Measurements from ENCODE around the gene RPL36AL.
"Not testable (repeated sequence)": the region's sequence is repeated elsewhere in the genome, so short reads cannot be mapped to it uniquely, and the experiment has no call there.

Gene RPL36AL

DNA sequence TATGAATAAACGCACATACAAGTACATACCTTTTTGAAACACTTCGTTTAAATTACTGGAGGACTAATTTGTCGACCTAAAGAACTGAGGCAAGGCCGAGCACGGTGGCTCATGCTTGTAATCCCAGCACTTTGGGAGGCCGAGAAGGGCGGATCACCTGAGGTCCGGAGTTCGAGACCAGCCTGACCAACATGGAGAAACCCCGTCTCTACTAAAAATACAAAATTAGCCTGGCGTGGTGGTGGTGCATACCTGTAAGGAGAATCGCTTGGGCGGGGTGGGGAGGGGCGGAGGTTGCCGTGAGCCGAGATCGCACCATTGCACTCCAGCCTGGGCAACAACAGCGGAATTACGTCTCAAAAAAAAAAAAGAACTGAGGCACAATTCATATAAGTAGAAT, 1.2 kb downstream of the RPL36AL start:
- DNase-seq: not testable (repeated sequence)

DNA sequence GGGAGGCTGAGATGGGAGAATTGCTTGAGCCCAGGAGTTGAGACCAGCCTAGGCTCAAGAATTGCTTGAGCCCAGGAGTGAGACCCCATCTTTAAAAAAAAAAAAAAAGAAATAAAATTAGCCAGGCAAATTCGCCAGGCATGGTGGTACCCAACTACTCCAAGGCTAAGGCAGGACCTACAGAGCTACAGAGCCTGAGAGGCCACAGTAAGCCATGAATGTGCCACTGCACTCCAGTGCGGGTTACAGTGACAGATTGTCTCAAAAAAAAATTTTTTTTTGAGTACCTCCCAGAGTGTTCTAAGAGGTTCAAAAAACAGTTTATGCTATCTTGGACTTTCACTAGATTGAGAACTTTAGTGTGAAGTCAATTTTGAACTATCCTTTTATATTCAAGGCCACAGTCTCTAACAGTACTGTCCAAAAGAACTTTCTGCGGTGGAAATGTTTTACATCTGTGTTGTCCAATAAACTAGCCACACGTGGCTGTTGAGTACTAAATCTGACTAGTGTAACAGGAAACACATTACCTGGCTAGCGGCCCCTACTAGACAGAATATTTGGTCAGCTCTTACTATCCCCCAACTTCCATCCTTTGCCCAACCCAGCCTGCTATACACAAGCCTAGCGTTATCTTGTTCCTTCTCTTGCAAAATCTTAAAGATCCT, 2.4 kb downstream of the RPL36AL start:
- DNase-seq: no peak

DNA sequence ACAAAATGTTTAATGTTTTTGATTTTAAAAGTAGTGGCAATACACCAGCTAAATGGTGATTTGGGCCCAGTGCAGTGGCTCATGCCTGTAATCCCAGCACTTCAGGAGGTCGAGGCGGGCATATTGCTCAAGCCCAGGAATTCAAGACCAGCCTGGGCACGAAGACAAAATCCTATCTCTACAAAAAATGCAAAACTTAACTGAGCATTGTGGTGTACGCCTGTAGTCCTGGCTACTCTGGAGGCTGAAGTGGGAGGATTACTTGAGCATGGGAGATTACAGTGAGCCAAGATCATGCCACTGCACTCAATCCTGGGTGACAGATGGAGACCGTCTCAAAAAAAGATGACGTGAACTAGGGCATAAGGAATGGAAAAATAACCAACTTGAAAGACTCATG, 4.7 kb downstream of the RPL36AL start:
- no peak for DNase-seq

DNA sequence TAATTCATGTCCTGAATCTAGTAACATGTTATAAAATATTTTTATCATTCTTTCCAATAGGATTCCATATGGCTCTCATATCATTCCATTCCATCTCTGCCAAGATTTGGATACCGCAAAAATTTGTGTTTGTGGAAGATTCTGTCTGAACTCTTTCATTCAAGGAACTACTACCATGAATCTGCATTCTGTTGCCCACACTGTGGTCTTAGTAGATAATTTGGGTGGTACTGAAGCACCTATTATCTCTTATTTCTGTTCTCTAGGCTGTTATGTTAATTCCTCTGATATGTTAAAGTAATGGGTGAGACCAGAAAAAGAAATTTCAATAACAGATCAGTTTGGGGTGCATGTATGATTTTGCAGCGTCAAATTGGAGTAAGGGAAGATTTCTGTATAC, 6.2 kb downstream of the RPL36AL start:
- no peak for DNase-seq

DNA sequence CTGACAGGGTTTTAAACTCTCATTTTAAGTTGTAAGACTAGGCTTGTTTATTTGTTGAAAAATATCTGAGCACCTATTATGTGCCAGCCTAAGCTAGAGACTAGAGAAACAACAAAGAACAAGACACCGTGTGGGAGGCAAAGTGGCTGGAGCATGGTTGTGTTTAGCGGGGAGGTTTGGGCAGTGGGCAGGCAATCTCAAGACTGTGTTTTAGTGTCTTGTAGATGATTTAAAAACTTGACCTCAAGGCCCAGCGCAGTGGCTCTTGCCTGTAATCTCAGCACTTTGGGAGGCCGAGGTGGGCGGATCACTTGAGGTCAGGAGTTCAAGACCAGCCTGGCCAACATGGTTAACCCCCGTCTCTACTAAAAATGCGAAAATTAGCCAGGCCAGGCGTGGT, 7.8 kb downstream of the RPL36AL start:
- DNase-seq: no peak

DNA sequence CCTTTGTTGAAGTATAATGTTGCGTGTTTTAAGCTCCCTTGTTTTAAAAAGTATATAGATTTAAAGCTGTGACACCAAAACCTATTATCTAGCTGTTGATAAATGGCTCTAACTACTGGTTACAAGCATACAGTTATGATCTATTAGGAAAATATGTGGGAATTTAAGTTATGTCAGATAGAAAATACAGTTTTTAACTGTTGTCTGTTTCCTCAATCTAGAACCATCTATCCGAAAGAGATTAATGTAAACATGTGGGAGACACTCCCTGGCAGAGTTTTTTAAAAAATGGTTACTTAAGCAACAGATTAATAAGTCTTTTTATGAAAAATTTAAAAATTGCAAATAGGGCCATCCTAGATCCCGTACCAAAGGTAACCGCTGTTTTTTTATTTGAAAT, 8.2 kb downstream of the RPL36AL start:
- no peak for DNase-seq

DNA sequence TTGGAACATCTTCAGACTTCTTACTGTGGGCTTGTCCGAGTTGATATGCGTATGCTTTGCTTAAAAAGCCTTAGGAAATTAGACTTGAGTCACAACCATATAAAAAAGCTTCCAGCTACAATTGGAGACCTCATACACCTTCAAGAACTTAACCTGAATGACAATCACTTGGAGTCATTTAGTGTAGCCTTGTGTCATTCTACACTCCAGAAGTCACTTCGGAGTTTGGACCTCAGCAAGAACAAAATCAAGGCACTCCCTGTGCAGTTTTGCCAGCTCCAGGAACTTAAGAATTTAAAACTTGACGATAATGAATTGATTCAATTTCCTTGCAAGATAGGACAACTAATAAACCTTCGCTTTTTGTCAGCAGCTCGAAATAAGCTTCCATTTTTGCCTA, 12.8 kb downstream of the RPL36AL start:
- no peak for DNase-seq

DNA sequence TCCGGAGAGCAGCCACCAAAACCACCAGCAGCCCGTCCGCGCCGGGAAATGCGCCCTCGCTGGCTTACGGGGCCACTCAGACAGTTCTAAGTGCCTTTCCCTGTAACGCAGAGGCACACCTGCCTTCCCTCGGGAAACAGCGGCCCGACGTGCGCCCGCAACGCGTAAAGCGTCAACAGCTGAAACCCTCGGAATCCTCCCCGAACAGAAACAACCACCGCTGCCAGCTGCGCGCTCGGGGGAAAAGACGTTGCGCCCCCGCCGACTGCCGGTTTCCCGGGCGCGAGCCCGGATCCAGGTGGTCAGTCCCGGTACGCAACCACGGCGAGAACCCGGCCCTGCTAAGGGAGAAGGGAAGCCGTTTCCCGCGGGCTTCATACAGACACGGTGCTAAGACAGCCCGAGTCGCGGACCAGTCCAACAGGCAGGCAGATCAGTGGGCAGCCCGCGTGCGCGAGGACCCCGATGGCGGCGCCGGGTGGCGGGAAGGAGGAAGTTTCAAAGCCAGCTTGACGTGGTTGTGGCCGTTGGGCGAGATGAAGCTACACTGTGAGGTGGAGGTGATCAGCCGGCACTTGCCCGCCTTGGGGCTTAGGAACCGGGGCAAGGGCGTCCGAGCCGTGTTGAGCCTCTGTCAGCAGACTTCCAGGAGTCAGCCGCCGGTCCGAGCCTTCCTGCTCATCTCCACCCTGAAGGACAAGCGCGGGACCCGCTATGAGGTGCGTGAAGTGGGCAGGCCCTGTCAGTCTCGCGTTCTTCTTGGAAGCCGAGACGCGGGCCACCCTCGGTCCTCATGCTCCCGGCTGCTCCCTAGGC, 21.7 kb downstream of the RPL36AL start, which contains the start of gene LRR1:
TSS of gene LRR1 (plus strand) at position 456 of the 816 bp plus-strand sequence. CDS start at position 537, 81 bp downstream.
- peak; percentile 86 for DNase-seq

DNA sequence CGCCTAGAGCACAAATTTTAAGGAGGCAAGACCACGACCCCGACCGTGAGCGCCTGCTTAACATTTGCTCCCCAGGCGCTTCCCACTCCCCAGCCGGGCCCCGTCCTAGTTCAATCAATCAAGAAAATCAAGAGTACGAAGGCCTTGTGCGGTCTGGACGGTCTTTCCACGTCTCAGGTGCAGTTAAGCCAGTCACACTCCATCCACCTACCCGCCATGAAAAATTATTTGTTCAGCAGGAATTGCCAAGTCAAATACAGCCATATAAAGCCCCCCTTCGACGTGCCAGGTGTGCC, 22.3 kb downstream of the RPL36AL start:
- DNase-seq: peak; percentile 20

DNA sequence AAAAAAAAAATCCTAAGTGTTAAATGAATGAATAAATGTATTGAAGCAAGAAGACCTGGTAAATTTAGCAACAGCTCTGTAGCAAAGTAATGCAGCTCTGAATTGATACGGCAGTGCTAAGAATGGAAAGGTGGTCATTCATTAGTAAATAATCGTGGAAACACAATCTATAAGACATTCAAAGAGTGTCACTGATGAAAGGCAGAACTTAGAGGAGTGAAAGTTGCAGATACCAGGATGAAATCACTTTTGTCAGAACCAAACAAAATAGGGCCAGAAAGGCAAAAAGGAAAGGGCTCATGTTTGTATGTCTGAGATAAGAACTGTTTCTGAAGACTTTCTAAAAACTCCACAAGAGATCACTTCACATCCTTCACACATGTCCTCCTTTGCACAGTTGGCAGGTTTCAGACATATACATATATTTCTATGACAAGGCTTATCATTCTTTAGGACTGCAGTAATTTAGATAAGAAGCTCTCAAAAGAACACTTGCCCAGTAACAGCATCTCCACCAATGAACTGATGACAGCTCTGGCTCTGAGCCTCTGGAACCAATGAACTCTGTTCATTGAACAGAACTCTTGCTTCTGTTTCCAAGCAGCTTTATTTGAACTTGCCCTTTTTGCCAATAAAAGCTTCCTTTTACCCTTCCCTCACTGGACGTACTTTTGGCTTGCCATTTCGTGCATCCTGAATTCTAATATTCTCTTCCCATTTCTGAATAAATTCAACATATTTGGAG, 25.9 kb downstream of the RPL36AL start:
- no peak for DNase-seq

DNA sequence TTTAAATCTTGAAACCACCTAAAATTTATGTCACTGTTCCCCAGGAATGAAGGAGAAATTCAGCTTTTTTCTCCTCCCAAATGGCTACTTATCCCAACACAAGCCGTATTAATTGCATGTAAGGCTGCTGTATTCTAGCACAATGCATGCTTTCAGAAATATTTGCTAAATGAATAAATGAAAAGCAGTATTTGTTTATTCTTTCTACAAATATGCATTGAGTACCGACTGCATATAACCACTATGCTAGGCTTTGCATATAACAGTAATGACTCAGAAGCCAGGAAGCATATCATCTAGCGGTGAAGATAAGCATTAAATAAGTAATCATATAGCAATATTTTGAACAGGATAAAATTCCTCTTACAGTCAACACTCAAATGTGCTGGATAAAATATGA, 27.4 kb downstream of the RPL36AL start:
- no peak for DNase-seq

DNA sequence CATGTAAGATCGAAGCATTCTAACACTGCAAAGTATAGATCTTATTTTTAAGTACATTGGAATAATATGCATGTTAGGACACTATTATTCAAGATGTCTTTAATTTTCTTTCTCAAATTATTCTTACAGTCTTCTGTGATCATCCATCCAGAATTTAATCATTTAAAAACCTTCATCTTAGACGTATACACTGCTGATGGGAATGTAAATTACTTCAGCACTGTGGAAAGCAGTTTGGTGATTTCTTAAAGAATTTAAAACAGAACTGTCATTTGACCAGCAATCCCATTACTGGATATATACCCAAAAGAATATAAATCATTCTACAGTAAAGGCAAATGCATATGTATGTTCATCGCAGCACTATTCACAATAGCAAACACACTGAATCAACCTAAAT, 31.0 kb downstream of the RPL36AL start:
- DNase-seq: no peak

DNA sequence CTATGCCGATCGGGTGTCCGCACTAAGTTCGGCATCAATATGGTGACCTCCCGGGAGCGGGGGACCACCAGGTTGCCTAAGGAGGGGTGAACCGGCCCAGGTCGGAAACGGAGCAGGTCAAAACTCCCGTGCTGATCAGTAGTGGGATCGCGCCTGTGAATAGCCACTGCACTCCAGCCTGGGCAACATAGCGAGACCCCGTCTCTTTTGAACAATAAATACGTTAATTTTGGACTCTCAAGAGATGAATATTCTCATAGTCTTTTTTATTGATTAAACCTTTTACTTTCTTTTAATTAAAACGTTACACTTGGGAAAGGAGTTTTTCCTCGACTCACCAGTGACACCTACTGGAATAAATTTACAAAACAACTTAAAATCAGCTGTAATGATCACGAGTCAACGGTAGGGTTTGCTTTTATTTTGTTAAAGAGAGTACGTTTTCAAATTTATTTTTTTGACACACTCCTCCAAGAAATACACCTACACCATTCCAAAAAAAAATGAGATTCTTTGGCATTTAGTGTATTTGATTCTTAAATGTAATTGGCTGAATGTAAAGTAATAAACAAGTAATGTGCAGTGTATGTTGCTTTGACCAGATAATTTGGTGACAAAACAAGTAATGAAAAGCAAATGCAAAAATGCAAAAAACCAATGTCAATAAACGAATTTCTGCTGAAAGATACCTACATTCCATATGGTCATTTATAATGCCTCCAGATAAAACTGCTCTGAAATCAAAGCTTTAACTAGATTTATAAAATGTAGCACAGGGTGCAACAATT, 33.6 kb downstream of the RPL36AL start:
- DNase-seq: peak; percentile 59

DNA sequence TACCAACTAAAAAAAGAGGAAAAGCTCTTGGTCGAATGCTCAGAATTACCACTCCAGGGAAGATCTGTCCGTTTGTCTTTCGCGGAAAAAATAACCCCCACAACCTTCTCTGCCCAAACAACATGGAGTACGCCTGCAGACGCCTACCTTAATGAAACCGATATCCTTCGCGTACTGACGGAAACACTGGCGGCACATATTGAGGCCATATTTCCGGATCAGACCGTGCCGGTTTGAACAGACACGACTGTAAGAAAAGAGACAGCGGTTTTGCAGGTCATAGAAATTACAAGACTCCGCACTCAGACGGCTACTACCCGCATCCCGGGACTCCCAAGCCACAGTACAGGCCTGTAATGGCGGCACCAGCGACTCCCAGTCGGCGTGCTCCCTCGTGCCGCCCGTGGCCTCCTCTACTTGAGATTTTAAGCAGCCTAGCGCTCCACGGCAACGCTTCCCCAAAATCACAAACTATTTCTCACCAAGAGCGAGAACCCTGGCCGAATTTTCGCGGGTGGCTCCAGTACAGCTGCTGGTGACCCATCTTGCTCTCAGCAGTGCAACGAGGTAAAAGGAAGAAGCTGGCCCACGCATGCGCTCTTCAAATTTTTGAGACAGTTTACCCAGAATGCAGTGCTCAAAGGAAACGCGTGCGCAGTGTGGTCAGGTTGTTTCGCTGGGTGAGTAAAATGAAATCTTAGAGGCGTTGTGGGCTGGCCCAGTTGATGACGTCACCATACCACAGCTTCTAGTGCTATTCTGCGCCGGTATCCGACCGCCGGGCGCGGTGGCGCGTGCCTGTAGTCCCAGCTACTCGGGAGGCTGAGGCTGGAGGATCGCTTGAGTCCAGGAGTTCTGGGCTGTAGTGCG, 34.4 kb downstream of the RPL36AL start, which contains the start of gene RPS29:
TSS of gene RPS29 (minus strand) at position 578 of the 870 bp plus-strand sequence. CDS start at position 544, 34 bp downstream.
- DNase-seq: peak; percentile 95

DNA sequence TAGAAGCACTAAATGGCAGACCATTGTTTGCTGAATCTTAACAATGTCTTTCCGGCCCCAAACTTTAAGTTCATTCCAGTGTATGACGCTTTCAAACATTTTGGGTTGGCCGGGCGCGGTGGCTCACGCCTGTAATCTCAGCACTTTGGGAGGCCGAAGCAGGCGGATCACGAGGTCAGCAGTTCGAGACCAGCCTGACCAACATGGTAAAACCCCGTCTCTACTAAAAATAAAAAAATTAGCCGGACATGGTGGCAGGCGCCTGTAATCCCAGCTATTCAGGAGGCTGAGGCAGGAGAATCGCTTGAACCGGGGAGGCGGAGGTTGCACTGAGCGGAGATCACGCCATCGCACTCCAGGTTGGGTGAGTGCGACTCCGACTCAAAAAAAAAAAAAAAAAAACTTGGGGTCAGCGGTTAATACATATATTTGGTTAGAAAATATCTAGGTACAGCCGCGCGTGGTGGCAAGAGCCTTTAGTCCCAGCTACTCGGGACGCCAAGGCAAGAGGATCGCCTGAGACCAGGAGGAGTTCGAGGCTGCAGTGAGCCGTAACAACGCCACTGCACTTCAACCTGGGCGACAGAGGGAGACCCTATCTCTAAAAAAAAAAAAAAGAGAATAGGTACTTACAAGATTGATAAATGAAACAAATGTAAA, 35.3 kb downstream of the RPL36AL start:
- DNase-seq: peak; percentile 13

DNA sequence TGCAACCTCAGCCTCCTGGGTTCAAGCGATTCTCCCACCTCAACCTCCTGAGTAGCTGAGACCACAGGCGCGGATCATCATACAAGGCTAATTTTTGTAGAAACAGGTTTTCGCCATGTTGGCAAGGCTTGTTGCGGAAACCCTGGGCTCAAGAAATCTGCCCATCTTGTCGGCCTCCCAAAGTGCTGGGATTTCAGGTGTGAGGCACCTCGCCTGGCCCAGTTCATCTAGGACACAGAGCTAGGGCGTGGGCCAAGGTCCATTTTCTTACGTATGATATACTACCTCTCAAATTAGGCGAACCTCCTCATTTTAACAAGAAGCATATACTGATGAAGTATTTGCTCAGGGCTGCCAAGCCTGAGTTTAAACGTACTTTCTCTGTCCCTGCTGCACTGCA, 36.4 kb downstream of the RPL36AL start:
- no peak for DNase-seq

DNA sequence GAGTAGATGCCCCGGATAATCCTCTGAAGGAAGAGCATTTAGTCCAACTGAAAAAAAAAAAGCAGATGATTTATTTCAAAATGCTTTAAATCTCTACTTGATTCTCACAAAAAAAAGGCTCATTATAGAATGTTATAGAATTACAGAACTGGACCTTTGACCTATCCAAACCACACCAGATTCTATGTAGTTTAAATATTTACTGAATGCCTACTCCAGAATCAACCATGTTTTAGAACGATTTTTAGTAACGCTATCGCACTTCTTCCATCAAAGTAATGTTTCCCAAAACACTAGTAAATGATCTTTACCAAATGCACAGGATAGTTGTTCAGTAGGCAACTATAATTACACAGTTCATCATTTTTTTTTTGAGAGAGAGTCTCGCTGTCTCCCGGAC, 36.8 kb downstream of the RPL36AL start:
- no peak for DNase-seq

DNA sequence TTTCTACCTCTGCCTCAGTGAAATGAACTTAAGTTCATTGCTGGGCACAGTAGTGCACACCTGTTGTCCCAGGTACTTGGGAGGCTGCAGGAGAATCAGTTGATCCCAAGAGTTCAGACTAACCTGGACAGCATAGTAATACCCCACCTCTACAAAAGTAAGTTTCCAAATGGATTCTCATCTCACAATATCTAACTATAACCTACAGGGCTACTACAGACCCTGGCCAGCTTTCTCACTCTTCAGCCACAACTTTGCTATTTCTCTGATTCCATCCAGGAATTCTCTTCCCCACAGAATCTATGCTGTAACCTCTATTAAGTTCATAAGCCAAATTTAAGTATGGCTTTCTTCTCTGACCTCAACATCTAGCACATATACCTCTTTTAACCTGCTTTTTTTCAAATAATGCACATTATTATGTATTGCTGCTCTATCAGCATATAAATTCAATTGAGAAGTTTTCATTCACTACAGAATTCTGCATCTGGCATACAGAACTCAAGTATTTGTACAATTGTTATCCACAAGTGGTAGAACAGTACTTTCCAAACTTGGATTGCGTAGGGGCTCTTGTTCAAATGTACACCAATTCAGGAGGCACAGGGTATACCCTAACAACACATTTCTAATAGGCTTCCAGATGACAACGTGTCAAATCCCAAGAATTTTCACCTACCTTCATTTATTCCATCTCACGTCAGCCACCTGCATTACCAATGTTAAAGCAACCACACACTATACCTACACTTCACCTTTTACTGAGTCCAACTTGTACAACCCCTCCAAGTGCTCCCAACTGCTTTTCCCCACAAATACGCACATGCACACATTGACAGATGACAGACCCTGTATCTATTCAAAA, 38.1 kb downstream of the RPL36AL start:
- no peak for DNase-seq

DNA sequence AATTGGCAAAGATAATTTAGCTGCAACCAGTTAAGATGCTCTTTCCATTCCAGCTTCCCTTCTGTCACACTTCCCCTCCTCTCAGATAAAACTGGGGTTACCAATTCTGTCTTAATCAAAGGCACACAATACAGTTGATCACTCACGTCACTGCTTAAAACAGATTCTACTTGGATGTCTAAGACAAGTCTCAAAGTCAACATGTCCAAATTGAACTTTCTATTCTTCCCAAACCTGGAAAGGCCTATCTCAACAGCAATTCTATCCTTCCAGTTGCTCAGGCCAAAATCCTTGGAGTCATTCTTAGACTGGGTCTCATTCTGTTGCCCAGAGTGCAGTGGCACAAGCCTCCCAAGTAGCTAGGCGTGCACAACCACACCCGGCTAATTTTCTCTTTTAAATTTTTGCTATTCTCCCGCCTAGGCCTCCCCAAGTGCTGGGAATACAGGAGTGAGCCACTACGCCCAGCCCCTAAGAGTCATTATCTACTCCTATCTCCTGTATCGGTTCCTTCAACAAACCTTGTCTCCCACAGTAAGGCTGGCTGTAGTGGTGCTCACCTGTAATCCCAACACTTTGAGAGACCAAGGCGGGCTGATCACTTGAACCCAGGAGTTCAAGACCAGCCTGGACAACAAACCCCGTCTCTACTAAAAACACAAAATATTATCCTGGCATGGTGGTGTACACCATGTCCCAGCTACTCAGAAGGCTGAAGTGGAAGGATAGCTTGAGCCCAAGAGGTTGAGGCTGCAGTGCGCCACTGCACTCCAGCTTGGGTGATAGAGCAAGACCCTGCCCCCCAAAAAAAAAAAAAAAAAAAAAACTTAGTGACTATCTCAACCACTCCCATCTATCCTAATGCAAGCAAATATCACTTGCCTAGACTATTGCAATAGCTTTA, 39.0 kb downstream of the RPL36AL start:
- DNase-seq: no peak
